ENCODE data around the gene HPCA. TPM values are rescaled to one million over a fixed set of nuclear protein-coding genes. Genes with fewer than 3 reads are reported as not detected.

Gene HPCA
- total and polyA plus RNA-seq, 2 of the 4 experiments (the other 2 are of a cell fraction), result 0.22 TPM; not detected in 1

GRCh38 chr1:32878637-32879041, 7.7 kb upstream of the HPCA start:
- H2BK120ac ChIP-seq (ENCODE audit: low read depth, low read length), result no peak overlapping the region
- no peak overlapping the region for H4K8ac ChIP-seq (ENCODE audit: low read depth in 2 of 2, low read length in 2 of 2)
- no peaks in the 10 kb centered on the region for H3K79me1 ChIP-seq (ENCODE audit: low read depth in 1 of 2, low read length in 2 of 2)
- in situ Hi-C loops (cut with MboI; ENCODE audit: low sequenced_read_pairs) (no loop called here), intact Hi-C loops (cut with micrococcal nuclease) (no loop called here), dilution Hi-C loops (cut with HindIII; ENCODE audit: low sequenced_read_pairs, unreplicated experiment) (no loop called here)
- TF ChIP-seq USF2 (IDR thresholded peaks at IDR 0.05; ENCODE audit: low read depth, low read length) (no peak), NFE2L2 (IDR thresholded peaks at IDR 0.05; ENCODE audit: low read depth, low read length) (no peak), BHLHE40 (IDR thresholded peaks at IDR 0.05; ENCODE audit: low read depth, low read length) (no peak), RAD21 (IDR thresholded peaks at IDR 0.05; ENCODE audit: low read length) (no peak), MAZ (IDR thresholded peaks at IDR 0.05; ENCODE audit: borderline replicate concordance, low read depth, low read length) (no peak), MXI1 (IDR thresholded peaks at IDR 0.05; ENCODE audit: borderline replicate concordance, low read depth, low read length) (no peak), CTCF (conservative IDR thresholded peaks at IDR 0.05; ENCODE audit: low read depth, low read length) (no peak), RFX5 (IDR thresholded peaks at IDR 0.05; ENCODE audit: low read depth, low read length) (no peak), CEBPB (IDR thresholded peaks at IDR 0.05; ENCODE audit: low read depth, low read length) (no peak)
- ATAC-seq (ENCODE audit: low read depth), result no peak
- peaks cover 27% of the 10 kb centered on the region for H3K27me3 ChIP-seq (ENCODE audit: control insufficient read depth, insufficient read depth, low read length)
- no peak overlapping the region for H2AFZ ChIP-seq (replicated peaks; ENCODE audit: low read length, poor library complexity)
- no peak overlapping the region for H2AK5ac ChIP-seq (ENCODE audit: low read depth, low read length)
- H3K4me3 ChIP-seq (ENCODE audit: insufficient read depth, low read depth, low read length), result no peak overlapping the region
- no peaks in the 10 kb centered on the region for H3K4me1 ChIP-seq (ENCODE audit: control insufficient read depth, insufficient read depth, low read length)
- H3K23ac ChIP-seq (ENCODE audit: low read depth, low read length), result no peak overlapping the region
- ChIA-PET CTCF (interaction anchor here (0.7 kb wide), 2 partner anchors 14 to 312 kb away, joined by 3 to 4 read pairs; no protein-coding TSS in a partner anchor), POLR2A (ENCODE audit: unreplicated experiment) (no interaction called here)
- WGBS, 2 experiments (ENCODE audit: extremely low coverage in 2 of 2, insufficient read length in 1 of 2), result no CpG with 5 or more reads among the region's 5 CpGs
- H3K18ac ChIP-seq (ENCODE audit: low read depth, low read length), result no peak overlapping the region
- H3K4ac ChIP-seq (ENCODE audit: low read depth, low read length), result no peak overlapping the region
- no peaks in the 10 kb centered on the region for H3K36me3 ChIP-seq (ENCODE audit: control insufficient read depth, insufficient read depth, low read length)
- no peak overlapping the region for H4K5ac ChIP-seq (ENCODE audit: low read depth, low read length)
- H4K20me1 ChIP-seq (ENCODE audit: insufficient read depth, low read length), result no peaks in the 10 kb centered on the region
- no peaks in the 10 kb centered on the region for H3K9me3 ChIP-seq (ENCODE audit: control insufficient read depth, insufficient read depth, low read length)
- H2BK20ac ChIP-seq (ENCODE audit: low read depth, low read length), result no peak overlapping the region
- no TSS peak for BruUV-seq (replicated peaks)
- no peak overlapping the region for H2BK5ac ChIP-seq (ENCODE audit: low read depth, low read length, poor library complexity, severe bottlenecking)
- no peak for DNase-seq
- H3K56ac ChIP-seq (ENCODE audit: extremely low read depth, insufficient read depth, low read length), result no peak overlapping the region
- H4K91ac ChIP-seq (ENCODE audit: insufficient read depth, low read depth, low read length), result no peak overlapping the region
- no peak overlapping the region for H2BK15ac ChIP-seq (ENCODE audit: low read depth, low read length)
- H3K4me2 ChIP-seq (ENCODE audit: low read depth, low read length), result no peak overlapping the region
- no peak overlapping the region for H3K14ac ChIP-seq (replicated peaks; ENCODE audit: low read depth, low read length)
- no peak overlapping the region for H3K9ac ChIP-seq (ENCODE audit: low read depth, low read length)
- no peak overlapping the region for H3K27ac ChIP-seq (ENCODE audit: insufficient read depth, low read length)
- no peak overlapping the region for H2AK9ac ChIP-seq (replicated peaks; ENCODE audit: low read depth, low read length, poor library complexity)
- 0 out of 2 replicates have a peak, but pooled peaks cover 3% of the 10 kb centered on the region for H3K9me1 ChIP-seq (ENCODE audit: insufficient read depth, low read length)

All from IMR-90 (cell line).